Gastroesophageal sphincter (tissue), 4 donors: ENCODE results near the gene MYH11. TPM values are rescaled to one million over a fixed set of nuclear protein-coding genes. Genes with fewer than 3 reads are reported as not detected.
"Not testable (repeated sequence)": the region's sequence is repeated elsewhere in the genome, so short reads cannot be mapped to it uniquely, and the experiment has no call there.

Experiments
- ATAC-seq: fragments of 150-250 bp; one replicate; pipeline ENCODE4 v1.9.1; 2016; ENCODE audit warnings: mild to moderate bottlenecking, moderate library complexity
- H3K27ac ChIP-seq, 4 donors: fragments of 200-600 bp; sonication (generic) in 3 of 4; 1 replicate in 3 of 4; 2 replicates in 1 of 4; pipeline ENCODE4 v1.5.1; 2016 to 2019
- H3K27me3 ChIP-seq: fragments of 200-600 bp; sonication (generic); one replicate; pipeline ENCODE4 v1.5.1; 2019
- H3K36me3 ChIP-seq, 2 donors: fragments of 200-600 bp; sonication (generic); one replicate each; pipeline ENCODE4 v1.5.1; 2019; ENCODE audit warnings: control low read depth in 1 of 2
- H3K4me1 ChIP-seq, 3 donors: fragments of 200-600 bp; sonication (generic); 1 replicate in 2 of 3; 2 replicates in 1 of 3; pipeline ENCODE4 v1.5.1; 2016 to 2019; ENCODE audit warnings: control low read depth in 2 of 3
- H3K4me3 ChIP-seq, 2 donors: fragments of 200-600 bp; sonication (generic); one replicate each; pipeline ENCODE4 v1.5.1; 2019; ENCODE audit warnings: mild to moderate bottlenecking in 1 of 2, moderate library complexity in 1 of 2
- H3K9me3 ChIP-seq, 3 donors: fragments of 200-600 bp; sonication (generic); one replicate each; pipeline ENCODE4 v1.5.1; 2017 to 2019; ENCODE audit warnings: control low read depth in 2 of 3
- CTCF ChIP-seq, 4 experiments: fragments of 200-600 bp in 2 of 4; fragments of 450-650 bp in 2 of 4; sonication (generic) in 1 of 4; IDR thresholded peaks; one replicate each; pipeline ENCODE4 v1.5.1; 2017 to 2019; ENCODE audit warnings: antibody characterized with exemption in 4 of 4, mild to moderate bottlenecking in 2 of 4, moderate library complexity in 2 of 4
- EP300 ChIP-seq: sonication (generic); formaldehyde crosslinking; IDR thresholded peaks from one replicate; pipeline ENCODE4 v1.6.1; 2017; ENCODE audit warnings: antibody characterized with exemption, mild to moderate bottlenecking
- POLR2A ChIP-seq, 2 donors: fragments of 450-650 bp; IDR thresholded peaks; one replicate each; pipeline ENCODE4 v1.6.1; 2017; ENCODE audit warnings: antibody characterized with exemption in 2 of 2, mild to moderate bottlenecking in 2 of 2, moderate library complexity in 1 of 2
- POLR2AphosphoS5 ChIP-seq: sonication (generic); formaldehyde crosslinking; IDR thresholded peaks from one replicate; pipeline ENCODE4 v1.6.1; 2017; ENCODE audit warnings: antibody characterized with exemption
- WGBS, 2 donors: methylation state at CpG; one replicate each; pipeline ENCODE4 v1.1.5; 2018; ENCODE audit warnings: low coverage in 1 of 2; 5-methylcytosine and 5-hydroxymethylcytosine counted together
- small RNA-seq, 4 donors: library from RNA; depleted of rRNA; stranded (forward); fragments of <200 nt; gene quantifications; one replicate each; pipeline ENCODE3, GENCODE V24; 2016
- total RNA-seq, 4 donors: library from RNA; depleted of rRNA; stranded (reverse); fragments of >200 nt; gene quantifications; one replicate each; pipeline ENCODE4 v1.1.0, GENCODE V29; 2016

MYH11 gene
- total RNA-seq, 4 donors from 2014 or later: 7,231 to 23,237 (median 11,307) TPM

DNA sequence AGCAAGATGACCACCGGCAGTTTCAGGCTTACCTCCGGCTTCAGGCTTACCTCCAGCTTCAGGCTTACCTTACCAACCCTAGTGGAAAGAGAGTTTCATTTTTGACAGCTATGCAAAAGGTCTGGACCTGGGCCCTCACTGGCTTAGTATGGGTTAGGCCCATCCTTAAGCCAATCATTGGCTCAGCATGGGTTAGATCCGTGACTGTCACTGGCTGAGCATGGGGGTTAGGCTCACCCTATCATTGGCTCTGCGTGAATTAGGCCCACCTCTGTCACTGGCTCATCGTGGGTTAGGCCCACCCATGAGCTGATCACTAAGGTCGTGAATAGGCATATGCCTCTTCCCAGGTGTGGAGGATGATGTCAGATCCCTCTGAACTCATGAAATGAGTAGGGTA, 198.7 kb downstream of the MYH11 start:
- TF ChIP-seq EP300 (no peak), POLR2A (IDR thresholded peaks at IDR 0.05) (no peak), CTCF (IDR thresholded peaks at IDR 0.05) (no peak), POLR2AphosphoS5 (no peak)
- Histone ChIP-seq H3K36me3 (peaks cover 0 to 10% of the 10 kb centered on the region in 2 donors), H3K27ac (peak overlapping the region in 2 of 4 donors; percentile 17 to 28), H3K4me3 (no peak overlapping the region), H3K4me1 (peaks cover 0 to 57% (median 10%) of the 10 kb centered on the region in 3 donors), H3K9me3 (no peaks in the 10 kb centered on the region), H3K27me3 (no peaks in the 10 kb centered on the region)
- no peak for ATAC-seq
- WGBS, 2 donors: 61% methylated on average over 2 of the region's 6 CpGs; no CpG with 5 or more reads in 1 of the 2 donors

GRCh38 chr16:15655561-15655960, 201.3 kb downstream of the MYH11 start:
- H3K4me3 ChIP-seq, ATAC-seq, H3K27ac ChIP-seq, H3K9me3 ChIP-seq, H3K27me3 ChIP-seq, H3K36me3 ChIP-seq: not testable (repeated sequence)
- 86 to 98% methylated on average over 4 of the region's 6 CpGs for WGBS, 2 donors
- peaks cover 0 to 71% (median 10%) of the 10 kb centered on the region in 3 donors for H3K4me1 ChIP-seq

GRCh38 chr16:15654591-15654990, 202.2 kb downstream of the MYH11 start:
- Histone ChIP-seq H3K4me1 (peaks cover 0 to 65% (median 10%) of the 10 kb centered on the region in 3 donors), H3K9me3 (no peaks in the 10 kb centered on the region), H3K27me3 (no peaks in the 10 kb centered on the region), H3K4me3 (no peak overlapping the region), H3K27ac (peak overlapping the region in 2 of 4 donors; percentile 41 to 95), H3K36me3 (peaks cover 0 to 6% of the 10 kb centered on the region in 2 donors)
- WGBS, 2 donors: 35 to 53% methylated on average over 2 of the region's 2 CpGs
- TF ChIP-seq CTCF (IDR thresholded peaks at IDR 0.05) (no peak), POLR2AphosphoS5 (no peak), POLR2A (IDR thresholded peaks at IDR 0.05) (no peak), EP300 (no peak)
- no peak for ATAC-seq

GRCh38 chr16:15653227-15653626, 203.6 kb downstream of the MYH11 start:
- H3K27ac ChIP-seq: peak overlapping the region in 3 of 4 donors; percentile 79 to 99 (median 95)
- H3K9me3 ChIP-seq: no peaks in the 10 kb centered on the region
- no peaks in the 10 kb centered on the region for H3K27me3 ChIP-seq
- 8 to 24% methylated on average over 3 to 4 of the region's 4 CpGs for WGBS, 2 donors
- TF ChIP-seq EP300: no peak
- peak; percentile 50 for TF ChIP-seq POLR2AphosphoS5
- no peak for TF ChIP-seq CTCF (IDR thresholded peaks at IDR 0.05)
- no peak for TF ChIP-seq POLR2A (IDR thresholded peaks at IDR 0.05)
- H3K36me3 ChIP-seq: peaks cover 0 to 6% of the 10 kb centered on the region in 2 donors
- peaks cover 0 to 62% (median 14%) of the 10 kb centered on the region in 3 donors for H3K4me1 ChIP-seq
- no peak overlapping the region for H3K4me3 ChIP-seq
- ATAC-seq: peak; percentile 12

Small RNA genes within 50 kb of the gene (small RNA-seq; reads per million reads assigned to genes)
- 0 reads per million in 4 donors for gene RNU6-213P

Other genes with a start within 250 kb of the MYH11 start
- gene MARF1, start 213.9 kb downstream of the MYH11 start, total RNA-seq: 10 to 100 TPM; 38.2 to 67.7 (median 53.3) TPM
- gene NDE1, start 206.8 kb downstream of the MYH11 start, total RNA-seq: 100 to 1,000 TPM in 1 of 4 donors, 10 to 100 TPM in 3; 34.9 to 123 (median 62.3) TPM
- 10 to 100 TPM; 34.1 to 66.9 (median 49.6) TPM for gene CEP20, start 31.6 kb upstream of the MYH11 start, total RNA-seq
- gene ABCC1, start 92.6 kb upstream of the MYH11 start, total RNA-seq: 100 to 1,000 TPM in 1 of 4 donors, 10 to 100 TPM in 3; 50.8 to 122 (median 63.1) TPM